GM19467 (cell line): ENCODE results near the gene SLC23A2.
"Not testable (repeated sequence)": the region's sequence is repeated elsewhere in the genome, so short reads cannot be mapped to it uniquely, and the experiment has no call there.

ENCODE experiments used
- ATAC-seq: cut with Tn5 transposase; IDR thresholded peaks from one replicate; pipeline ENCODE4 v1.9.1; 2021; ENCODE audit warnings: mild to moderate bottlenecking, moderate library complexity; ENCODE audit not compliant: unreplicated experiment

Gene SLC23A2

DNA sequence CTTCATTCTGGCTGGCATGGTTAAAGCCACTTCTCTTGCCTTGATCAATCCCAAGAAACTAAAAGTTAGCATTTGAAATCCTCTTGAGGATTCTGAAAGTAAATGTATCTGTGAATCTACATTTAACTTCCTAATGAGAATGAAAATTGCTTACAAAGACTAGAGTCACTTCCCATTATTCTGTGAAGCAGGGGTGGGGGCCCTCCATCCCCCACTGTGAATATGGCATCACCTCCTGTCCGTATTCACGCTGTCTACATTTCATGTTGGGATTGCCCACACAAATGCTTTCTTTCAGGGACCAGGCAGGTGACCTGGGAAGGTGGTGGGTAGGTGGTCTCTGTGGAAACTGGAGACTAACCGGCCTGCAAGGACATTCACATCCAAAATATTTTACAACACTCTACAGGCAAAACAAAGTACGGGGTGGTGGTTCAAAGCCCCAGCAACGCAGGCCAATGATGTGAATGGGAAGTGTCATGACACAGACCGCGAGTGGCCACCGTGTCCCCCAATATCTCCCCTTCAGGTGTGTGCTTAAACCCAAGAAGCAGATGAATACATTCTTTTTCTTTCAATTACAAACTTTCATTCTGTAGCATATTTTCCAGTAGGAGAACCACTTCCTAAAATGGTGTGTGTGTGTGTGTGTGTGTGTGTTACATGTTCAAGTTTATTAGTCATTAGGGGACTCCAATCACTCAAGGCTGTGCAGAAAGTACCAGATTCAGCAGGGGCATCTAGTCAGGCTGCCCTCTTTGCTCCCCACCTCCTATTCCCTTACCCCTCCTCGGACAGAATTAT is 147.4 kb downstream of the SLC23A2 start:
- ATAC-seq = no peak

DNA sequence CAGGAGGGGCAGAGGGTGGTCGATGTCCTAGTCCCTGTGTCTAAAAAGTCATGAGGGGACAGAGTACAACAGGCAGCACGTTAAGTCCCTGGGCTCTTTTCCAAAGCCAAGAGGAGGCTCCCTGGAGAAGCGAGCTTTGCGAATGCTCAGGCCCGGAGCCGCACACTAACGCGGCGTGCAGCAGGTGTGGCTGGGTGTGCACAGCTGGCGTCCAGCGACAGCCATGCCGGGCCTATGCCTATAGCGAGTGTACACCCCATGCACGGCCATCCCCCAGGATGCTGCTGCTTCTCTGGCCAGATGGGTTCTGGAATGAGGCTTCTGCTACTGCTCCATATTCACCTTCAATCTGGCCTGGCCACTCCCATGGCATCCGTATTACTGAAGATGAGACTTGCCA is 148.3 kb downstream of the SLC23A2 start:
- ATAC-seq = no peak

DNA sequence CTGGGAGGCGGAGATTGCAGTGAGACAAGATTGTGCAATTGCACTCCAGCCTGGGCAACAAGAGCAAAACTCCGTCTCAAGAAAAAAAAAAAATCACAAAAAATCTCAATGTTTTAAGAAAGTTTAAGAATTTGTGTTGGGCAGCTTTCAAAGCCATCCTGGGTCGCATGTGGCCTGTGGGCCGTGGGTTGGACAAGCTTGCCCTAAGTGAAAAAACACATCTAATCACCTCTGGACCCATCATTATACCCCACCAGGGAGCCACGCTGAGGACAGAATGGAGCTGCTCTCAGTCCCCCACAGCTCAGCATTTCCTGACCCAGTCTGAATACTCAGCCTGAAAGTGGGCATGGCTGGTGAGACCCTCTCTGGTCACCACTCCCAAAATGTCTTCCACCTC is 150.3 kb downstream of the SLC23A2 start:
- ATAC-seq = no peak

DNA sequence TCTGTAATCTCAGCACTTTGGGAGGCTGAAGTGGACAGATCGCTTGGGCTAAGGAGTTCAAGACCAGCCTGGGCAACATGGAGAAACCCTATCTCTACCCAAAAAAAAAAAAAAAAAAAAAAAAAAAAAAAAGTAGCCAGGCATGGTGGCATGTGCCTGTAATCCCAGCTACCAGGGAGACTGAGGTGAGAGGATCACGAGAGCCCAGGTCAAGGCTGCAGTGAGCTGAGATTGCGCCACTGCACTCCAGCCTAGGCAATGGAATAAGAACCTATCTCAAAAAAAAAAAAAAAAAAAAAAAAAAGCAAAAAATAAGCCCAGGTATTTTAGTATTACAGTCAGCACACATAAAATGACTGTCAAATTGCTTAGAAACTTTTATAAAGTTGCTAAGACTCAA is 152.5 kb downstream of the SLC23A2 start:
- not testable (repeated sequence) for ATAC-seq

DNA sequence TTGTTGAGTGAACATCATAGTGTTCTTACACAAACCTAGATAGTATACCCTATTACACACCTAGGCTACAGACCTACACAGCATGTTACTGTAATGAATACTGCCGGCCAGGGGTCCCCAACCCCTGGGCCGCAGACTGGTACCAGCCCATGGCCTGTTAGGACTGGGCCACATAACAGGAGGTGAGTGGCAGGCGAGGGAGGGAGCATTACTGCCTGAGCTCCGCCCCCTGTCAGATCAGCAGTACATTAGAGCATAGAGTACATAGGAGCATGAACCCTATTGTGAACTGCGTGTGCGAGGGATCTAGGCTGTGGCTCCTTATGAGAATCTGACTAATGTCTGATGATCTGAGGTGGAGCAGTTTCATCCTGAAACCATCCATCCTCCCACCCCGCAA is 153.3 kb downstream of the SLC23A2 start:
- no peak for ATAC-seq

DNA sequence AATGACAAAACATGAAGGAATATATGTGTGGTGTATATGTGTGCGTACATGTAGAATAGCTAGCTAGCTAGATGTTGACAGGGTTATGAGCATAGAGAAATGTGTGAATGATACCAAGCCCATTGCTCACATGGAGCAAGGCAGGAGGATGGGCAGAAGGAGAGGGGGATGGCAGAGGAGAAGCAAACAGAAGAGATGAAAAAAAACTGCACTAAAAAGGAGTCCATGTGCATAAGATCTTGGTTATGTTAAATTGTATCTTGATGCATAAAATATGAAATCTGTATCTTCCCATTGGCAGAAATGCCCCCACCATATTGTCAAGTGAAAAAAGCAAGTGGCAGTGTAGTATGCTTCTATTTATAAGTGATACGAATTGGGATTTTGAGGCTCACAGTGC is 154.5 kb downstream of the SLC23A2 start:
- no peak for ATAC-seq

DNA sequence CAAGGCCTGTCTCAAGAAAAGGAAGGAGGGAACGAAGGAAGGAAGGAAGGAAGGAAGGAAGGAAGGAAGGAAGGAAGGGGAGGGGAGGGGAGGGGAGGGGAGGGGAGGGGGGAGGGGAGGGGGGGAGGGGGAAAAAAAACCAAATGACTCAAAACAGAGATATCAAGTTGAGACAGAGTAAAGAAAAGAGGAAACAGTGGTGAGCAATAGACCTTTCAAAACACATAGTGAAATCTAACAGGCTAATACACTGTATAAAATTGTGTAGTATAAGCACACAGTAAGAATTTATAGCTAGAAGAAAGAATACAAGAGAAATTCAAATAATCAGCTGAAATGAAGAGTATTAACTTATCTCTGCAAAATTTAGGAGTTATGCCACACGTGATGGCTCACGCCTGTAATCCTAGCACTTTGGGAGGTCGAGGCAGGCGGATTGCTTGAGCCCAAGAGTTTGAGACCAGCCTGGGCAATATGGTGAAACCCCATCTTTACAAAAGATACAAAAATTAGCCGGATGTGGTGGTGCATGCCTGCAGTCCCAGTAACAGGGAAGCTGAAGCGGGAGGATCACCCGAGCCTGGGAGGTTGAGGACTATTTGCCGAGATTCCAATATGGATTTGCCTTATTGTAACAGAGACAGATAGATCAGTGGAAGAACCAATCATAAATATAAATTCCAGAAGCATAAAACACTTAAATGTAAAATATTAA is 156.4 kb downstream of the SLC23A2 start:
- ATAC-seq = no peak

DNA sequence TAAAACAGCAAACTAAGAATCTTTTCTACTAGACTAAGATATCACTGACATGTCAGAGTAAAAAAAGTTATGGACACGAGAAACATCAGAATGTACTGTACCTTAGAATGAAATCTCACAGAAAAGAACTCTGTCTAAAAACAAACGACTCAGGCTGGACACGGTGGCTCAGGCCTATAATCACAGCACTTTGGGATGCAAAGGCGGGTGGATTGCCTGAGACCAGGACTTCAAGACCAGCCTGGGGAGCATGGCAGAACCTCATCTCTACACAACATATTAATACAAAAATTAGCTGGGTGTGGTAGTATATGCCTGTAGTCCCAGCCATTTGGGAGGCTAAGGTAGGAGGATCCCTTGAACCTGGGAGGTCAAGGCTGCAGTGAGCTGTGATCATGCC is 157.0 kb downstream of the SLC23A2 start:
- ATAC-seq = no peak

DNA sequence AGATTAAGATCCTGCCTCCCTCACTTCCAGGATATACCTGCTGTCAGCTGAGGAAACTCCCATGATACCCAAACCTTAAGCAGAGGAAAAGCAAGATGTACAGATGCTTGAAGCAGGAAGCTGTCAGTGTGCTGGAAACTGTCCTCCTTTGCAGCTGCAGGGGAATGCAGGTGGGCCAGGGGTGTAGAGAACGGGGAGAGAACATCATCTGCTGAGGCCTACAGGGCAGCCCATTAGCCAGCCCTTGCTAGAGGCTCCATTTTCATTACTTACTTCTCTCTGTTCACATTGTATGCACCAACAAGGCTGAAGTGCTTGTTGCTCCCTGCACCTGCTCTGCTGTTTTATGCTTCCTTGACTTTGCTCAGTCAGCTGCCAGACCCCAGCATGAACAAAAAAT is 160.5 kb downstream of the SLC23A2 start:
- no peak for ATAC-seq

DNA sequence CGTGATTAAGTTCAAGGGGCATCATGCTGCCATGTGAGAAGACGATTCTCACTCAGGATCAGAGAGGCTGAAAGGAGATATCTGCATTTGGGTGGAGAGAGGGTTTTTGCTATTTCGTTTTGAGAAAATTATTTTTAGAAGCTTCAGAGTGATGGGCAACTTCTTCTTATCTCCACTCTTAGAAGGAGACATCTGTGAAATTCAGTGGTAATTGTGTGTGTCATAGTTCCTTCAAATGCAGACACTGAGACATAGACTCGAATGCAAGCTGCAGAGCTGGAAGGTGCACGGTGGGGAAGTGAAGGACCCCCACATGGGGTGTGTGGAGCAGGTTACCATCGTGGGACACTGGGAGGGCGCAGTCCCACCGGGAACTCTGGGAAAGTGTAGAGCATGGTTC is 162.8 kb downstream of the SLC23A2 start:
- ATAC-seq = no peak

DNA sequence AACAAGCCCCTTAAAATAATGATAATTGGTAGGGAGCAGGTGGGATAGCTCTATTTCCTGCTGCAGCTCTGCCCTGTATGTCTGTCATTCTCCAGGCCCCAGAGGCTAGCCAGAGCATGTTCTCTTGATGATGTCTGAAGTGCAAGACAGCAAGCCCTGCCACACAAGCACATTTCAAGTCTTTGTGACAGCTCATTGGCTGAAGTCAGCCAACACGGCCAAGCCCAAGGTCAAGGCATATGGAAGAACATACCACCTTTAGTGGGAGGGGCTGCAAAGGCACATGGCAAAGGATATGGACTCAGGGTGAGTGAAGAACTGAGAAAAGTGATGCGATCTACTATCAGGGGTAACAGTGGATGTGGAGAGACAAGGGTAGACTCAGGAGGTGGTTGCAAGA is 163.6 kb downstream of the SLC23A2 start:
- ATAC-seq = no peak

DNA sequence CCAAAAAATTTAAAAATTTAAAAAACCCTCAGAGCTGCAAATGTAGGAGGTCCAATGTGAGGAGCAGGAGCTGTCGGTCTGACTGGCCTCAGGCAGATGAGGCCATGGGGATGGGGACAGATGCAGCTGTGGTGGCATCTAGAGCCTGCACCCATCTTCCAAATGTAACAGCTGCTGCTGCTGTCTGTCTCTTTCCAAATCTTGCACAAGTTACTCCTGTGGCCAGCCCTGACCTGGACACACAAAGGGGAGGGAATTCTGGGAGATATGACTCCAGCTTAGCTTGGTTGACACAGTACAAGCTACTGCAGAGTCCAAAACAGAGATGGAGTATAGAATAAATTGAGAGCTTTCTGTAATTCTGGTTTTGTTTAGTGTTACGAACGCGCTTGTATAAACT is 164.4 kb downstream of the SLC23A2 start:
- no peak for ATAC-seq

DNA sequence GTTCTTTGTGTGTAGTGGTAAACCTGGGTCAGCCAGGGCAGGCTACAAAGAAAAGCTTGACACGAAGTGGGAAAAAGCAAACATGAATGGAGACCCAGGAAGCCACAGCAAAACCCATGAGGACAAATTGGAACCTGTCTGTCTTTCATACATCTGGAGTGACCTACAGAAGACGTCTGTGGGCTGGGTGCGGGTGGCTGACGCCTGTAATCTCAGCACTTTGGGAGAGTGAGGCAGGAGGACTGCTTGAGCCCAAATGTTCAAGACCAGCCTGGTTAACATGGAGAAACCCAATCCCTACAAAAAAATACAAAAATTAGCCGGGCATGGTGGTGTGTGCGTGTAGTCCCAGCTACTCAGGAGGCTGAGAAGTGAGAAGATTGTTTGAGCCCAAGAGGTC is 164.8 kb downstream of the SLC23A2 start:
- ATAC-seq = no peak

DNA sequence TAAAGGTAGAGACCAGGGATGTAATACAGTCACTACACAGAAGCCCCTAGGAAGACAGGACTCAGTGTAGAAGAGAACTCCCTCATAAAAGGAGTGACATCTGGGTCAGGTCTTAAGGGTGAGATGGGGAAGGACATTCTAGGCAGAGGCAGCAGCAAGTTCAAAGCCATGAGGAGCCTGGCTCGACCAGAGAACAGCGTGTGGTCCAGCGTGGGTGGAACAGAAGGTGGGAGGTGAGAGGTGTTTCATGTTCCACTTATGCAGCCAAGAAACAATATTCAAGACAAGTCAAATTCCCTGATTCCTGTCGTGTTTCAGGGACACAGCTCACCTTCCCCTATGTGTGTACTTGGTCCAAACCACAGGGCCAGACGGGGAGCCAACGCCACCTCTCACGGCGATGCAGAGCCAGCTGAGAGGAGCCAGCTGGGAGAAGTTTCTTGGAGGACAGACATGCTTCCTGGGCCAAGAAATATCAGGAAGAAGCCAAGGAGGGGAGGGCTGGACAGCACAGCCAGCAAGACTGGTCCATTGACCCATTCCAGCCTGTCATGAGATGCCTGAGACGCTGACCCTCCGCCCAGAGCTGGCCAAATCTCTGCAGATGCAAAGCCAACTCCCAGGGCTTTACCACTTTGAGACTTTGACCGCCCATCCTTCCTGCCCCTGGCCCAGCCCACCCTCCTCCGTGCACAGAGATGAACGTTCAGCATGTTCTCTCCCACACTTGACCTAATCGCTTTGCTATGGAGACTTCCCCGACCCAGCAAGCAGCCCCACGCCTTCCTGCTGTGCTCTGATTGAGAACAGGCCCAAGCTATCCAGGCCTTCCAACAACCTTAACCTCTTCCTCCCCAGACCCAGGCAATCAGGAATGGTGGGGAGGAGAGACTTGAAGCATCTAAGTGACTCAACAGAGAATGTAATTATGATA is 165.8 kb downstream of the SLC23A2 start:
- ATAC-seq = no peak

DNA sequence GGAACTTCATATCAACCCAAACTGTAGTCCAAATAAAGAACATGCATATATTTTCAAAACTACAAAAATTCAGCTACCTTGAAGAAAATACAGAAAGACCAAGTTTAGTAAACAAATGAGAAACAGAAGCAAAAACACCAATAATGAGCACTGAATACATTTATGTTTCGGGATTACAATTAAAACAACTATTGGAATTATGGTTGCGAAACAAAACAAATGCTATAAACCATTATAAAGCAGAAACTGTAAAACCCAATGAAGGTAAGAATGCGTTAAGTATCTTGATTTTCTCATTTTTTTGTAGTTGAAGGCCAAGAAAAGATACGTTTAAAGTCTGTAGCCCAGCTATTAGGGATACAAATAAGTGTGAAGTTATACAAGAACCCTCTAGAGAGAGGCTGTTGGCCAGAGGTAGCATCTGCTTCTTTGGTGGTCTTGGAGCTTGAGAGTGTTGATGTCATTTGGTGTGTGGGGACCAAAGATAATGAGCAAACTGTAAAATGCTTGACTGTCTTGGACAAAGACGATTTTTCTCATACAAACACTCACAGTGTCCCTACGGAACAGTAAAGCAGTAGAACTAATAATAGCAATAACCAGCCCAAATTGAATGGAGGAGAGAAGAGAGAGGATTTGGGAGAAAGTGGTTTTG is 168.1 kb downstream of the SLC23A2 start:
- no peak for ATAC-seq

DNA sequence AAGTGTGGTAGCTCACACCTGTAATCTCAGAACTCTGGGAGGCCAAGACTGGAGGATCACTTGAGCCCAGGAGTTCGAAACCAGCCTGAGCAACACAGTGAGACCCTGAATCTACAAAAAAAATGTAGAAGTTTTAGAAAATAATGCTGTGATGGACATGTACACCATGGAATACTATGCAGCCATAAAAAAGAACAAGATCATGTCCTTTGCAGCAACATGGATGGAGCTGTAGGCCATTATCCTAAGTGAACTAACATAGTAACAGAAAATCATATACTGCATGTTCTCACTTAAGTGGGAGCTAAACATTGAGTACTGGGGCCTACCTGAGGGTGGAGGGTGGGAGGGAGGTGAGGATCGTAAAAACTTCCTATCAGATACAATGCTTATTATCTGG is 168.8 kb downstream of the SLC23A2 start:
- ATAC-seq = no peak

DNA sequence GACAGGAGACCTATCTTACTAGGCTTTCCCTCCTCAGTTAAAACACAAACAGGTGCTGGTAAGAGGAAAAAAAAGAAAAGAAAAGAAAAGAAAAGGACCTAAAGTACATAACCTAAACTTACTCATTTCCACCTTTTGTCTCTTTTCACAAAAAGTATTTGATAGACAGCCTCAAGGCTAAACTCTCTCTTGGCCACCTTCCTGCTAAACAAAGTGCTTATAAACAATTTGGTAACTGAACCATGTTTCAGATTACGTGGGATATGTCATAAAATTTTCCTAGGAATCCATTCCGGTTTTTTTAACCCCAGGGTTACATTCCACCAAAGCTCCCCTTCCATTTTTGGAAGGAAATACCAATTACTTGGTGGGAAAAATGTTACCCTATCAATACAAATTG is 170.6 kb downstream of the SLC23A2 start:
- ATAC-seq = no peak

DNA sequence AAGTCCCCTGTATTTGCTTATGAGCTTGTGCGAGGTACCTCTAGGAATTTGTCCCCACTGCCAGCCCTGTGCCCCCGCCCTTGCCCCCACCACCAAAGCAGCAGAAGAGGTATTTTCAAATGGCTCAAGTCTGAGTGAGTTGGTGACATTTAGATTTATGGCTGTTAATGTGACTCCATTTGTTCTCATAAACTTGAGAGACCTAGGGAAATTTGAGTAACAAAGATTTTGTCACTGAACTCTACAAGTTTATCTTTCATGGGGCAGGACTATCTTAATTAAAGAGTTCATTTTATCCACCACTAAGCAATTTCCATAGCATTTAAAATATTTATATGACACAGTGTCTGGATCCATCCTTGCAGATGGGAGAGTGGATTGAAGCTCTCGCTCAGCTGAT is 171.1 kb downstream of the SLC23A2 start:
- ATAC-seq = no peak

DNA sequence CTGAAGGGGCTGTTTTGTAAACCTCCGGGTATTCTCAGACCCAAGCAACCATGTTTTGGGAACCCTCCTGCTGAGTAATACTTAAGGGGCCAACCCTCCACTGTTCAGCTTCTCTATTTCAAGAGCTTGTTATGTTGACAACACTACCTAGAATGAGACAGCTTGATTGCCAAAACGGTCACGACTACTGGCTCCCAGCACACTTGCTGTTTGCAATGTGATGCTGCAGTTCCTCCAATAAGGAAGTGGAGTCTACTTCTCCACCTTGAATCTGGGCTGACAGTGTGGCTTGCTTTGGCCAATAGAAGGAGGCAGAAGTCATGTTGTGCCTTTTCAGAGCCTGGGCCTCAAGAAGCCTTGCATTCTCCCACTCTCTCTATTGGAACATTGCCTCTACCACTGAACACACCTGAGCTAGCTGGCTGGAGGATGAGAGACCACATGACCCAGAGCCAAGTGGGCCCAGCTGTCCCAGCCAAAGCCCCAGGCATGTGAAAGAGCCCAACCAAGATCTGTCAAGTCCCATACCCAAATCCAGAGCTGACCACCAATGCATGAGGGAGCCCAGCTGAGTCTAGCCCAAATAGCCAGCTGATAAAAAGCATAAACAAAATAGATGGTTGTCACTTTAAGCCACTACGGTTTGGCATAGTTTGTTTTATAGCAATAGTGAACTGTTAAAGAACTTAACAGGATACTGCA is 171.6 kb downstream of the SLC23A2 start:
- no peak for ATAC-seq

DNA sequence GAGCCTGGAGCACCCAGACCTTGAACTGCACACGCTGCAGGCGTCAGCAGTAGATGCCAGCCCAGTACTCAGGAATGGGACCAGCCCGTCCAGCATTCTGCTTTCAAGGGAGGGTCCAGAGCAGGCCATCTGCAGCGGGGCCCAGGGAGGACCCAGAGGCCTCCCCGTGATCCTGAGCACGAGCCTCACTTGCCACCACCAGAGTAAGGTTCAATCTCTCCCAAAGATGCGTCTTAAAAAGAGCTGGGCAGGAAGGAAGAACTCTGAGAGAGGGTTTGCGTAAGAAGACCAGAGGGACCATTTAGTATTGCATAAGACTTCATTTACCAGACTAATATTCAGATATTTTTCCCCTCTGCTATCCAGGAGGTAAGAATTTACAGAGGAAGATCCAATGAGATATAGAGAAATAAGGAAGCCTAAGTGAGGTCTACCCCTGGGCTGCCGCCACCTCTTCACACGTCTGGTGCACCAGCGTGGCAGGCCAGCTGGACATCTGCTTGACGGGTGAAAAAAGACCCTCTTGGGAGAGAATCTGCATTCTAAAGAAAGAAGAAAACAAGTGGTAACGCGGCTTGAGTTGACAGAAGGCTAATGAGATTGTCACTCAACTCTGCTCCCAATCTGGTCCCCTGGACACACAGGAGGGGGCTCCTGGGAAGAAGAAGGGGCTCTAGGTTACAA is 172.3 kb downstream of the SLC23A2 start:
- no peak for ATAC-seq
